Right hindlimb (tissue), 1 donor: ENCODE results near the gene SPRTN.
A peak's percentile ranks its signal among the peaks of the same experiment; 100 is the strongest.
"Not testable (repeated sequence)": the region's sequence is repeated elsewhere in the genome, so short reads cannot be mapped to it uniquely, and the experiment has no call there.

Experiments used
- DNase-seq: peaks from one replicate; pipeline ENCODE4 v3.0.0-alpha.2; 2018

The SPRTN gene

GRCh38 chr1:231335663-231336602 lies 2.2 kb upstream of the SPRTN start:
- no peak for DNase-seq

- DNase-seq: no peak
These were observed 1.0 kb upstream of the SPRTN start for GRCh38 chr1:231337043-231337471.

- DNase-seq: peak; percentile 99
These were observed 422 bp upstream of the SPRTN start, which contains the start of gene EXOC8 for GRCh38 chr1:231337472-231338269. TSS of gene EXOC8 (minus strand) at chr1:231337852. CDS start at chr1:231337745, 107 bp downstream.

GRCh38 chr1:231340328-231341013 lies 2.4 kb downstream of the SPRTN start:
- no peak for DNase-seq

GRCh38 chr1:231347961-231348360 lies 9.9 kb downstream of the SPRTN start:
- DNase-seq: no peak

GRCh38 chr1:231348442-231348841 lies 10.3 kb downstream of the SPRTN start:
- no peak for DNase-seq

GRCh38 chr1:231348856-231349255 lies 10.8 kb downstream of the SPRTN start:
- DNase-seq: not testable (repeated sequence)

- DNase-seq: no peak
These were observed 13.7 kb downstream of the SPRTN start for GRCh38 chr1:231351816-231352215.

- DNase-seq: no peak
These were observed 15.0 kb downstream of the SPRTN start for GRCh38 chr1:231353086-231353485.

- DNase-seq: no peak
These were observed 16.4 kb downstream of the SPRTN start for GRCh38 chr1:231354330-231355020.

GRCh38 chr1:231355171-231355570 lies 17.1 kb downstream of the SPRTN start:
- no peak for DNase-seq

- no peak for DNase-seq
These were observed 19.2 kb downstream of the SPRTN start for GRCh38 chr1:231357187-231357772.

- DNase-seq: peak; percentile 41
These were observed 19.8 kb downstream of the SPRTN start for GRCh38 chr1:231357831-231358354.

GRCh38 chr1:231359113-231359512 lies 21.0 kb downstream of the SPRTN start:
- no peak for DNase-seq

GRCh38 chr1:231362325-231362724 lies 24.2 kb downstream of the SPRTN start:
- DNase-seq: no peak

- no peak for DNase-seq
These were observed 25.5 kb downstream of the SPRTN start for GRCh38 chr1:231363624-231364023.

- DNase-seq: no peak
These were observed 26.1 kb downstream of the SPRTN start for GRCh38 chr1:231364192-231364591.

GRCh38 chr1:231369282-231369681 lies 31.2 kb downstream of the SPRTN start:
- no peak for DNase-seq

- DNase-seq: no peak
These were observed 34.4 kb downstream of the SPRTN start for GRCh38 chr1:231372501-231372900.

- no peak for DNase-seq
These were observed 36.3 kb downstream of the SPRTN start for GRCh38 chr1:231374394-231374793.

- DNase-seq: no peak
These were observed 38.0 kb downstream of the SPRTN start for GRCh38 chr1:231376101-231376500.
